Measurements from ENCODE around the gene EHF. TPM values are rescaled to one million over a fixed set of nuclear protein-coding genes. Genes with fewer than 3 reads are reported as not detected.

EHF gene
- total and polyA plus RNA-seq, 5 donors = 0.14 to 0.47 (median 0.20) TPM

DNA sequence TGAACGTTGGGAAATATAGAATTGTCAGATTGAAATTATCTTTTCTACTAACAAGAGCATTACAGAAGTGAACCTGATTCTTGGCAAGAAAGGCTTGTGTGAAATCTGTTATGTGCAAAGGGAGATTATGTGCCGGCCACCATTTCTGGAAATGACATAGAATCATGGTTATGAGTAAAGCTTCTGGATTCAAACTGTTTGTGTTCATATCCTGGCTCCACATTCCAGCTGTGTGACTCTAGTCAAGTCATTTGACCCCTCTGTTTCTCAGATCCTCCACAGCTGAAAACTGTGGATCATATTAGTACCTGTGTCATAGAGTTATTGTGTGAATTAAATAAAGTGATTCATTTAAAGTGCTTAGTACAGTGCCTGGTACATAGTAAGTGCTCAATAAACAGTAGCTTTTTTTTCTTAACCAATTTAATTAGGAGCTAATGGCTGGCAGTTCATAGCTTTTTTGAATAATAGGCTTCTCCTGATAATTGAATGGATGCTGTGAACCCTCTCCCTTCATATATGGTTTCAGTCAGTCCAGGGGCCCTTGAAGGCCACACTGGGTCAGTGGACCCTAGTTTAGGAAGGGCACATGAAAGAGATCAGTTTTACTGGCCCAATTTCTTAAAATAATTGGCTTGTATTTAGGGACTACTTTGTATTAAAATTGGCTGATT, 34.6 kb downstream of the EHF start:
- DNase-seq (no peak), ATAC-seq (peak in 1 of 2 donors; percentile 28)
- no peak overlapping the region for H3K4me3 ChIP-seq (ENCODE audit: low read length)
- H3K27me3 ChIP-seq (ENCODE audit: control insufficient read depth, insufficient read depth) = no peaks in the 10 kb centered on the region
- H3K27ac ChIP-seq (ENCODE audit: low read length) = no peak overlapping the region
- intact Hi-C loops (cut with DNase I) = no loop called here
- peaks cover 2% of the 10 kb centered on the region for H3K4me1 ChIP-seq (ENCODE audit: control insufficient read depth, insufficient read depth, low read length)
- H3K9me3 ChIP-seq (ENCODE audit: control insufficient read depth, low read length) = no peaks in the 10 kb centered on the region
- WGBS = 45% methylated on average over 2 of the region's 2 CpGs

DNA sequence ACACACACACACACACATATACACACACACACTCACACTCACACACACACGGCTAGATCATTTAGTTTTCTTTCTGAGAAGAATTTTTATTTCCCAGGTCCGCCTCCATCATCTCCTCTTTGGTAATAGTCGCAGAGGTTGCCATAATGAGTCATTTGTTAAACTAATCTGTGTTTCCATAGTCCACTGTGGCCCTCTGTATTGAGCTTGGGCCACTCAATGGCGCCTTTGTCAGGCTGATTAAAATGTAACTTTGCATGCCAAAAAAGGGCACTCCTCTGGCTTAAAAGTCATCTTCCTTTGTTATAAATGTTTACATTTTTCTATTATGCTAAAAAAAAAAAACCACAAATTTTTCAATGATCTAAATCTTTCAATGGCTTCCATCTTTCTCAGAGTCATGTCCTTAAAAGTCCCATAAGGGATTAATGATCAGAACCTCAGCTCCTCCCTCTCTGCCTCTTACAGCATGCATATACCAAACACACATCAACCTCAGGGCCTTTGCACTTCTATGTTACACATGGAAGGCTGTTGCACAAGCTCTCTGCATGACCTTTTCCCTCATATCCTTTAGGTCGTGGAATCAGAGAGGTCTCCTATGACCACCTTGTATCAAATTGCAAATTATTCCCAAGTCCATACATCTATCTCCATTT, 35.3 kb downstream of the EHF start:
- Histone ChIP-seq H3K27ac (ENCODE audit: low read length) (no peak overlapping the region), H3K4me3 (ENCODE audit: low read length) (no peak overlapping the region), H3K4me1 (ENCODE audit: control insufficient read depth, insufficient read depth, low read length) (peaks cover 2% of the 10 kb centered on the region), H3K27me3 (ENCODE audit: control insufficient read depth, insufficient read depth) (no peaks in the 10 kb centered on the region), H3K9me3 (ENCODE audit: control insufficient read depth, low read length) (no peaks in the 10 kb centered on the region)
- no peak for DNase-seq
- ATAC-seq = peak in 1 of 2 donors; percentile 29
- WGBS = 81% methylated on average over 5 of the region's 5 CpGs
- intact Hi-C loops (cut with DNase I) = no loop called here

DNA sequence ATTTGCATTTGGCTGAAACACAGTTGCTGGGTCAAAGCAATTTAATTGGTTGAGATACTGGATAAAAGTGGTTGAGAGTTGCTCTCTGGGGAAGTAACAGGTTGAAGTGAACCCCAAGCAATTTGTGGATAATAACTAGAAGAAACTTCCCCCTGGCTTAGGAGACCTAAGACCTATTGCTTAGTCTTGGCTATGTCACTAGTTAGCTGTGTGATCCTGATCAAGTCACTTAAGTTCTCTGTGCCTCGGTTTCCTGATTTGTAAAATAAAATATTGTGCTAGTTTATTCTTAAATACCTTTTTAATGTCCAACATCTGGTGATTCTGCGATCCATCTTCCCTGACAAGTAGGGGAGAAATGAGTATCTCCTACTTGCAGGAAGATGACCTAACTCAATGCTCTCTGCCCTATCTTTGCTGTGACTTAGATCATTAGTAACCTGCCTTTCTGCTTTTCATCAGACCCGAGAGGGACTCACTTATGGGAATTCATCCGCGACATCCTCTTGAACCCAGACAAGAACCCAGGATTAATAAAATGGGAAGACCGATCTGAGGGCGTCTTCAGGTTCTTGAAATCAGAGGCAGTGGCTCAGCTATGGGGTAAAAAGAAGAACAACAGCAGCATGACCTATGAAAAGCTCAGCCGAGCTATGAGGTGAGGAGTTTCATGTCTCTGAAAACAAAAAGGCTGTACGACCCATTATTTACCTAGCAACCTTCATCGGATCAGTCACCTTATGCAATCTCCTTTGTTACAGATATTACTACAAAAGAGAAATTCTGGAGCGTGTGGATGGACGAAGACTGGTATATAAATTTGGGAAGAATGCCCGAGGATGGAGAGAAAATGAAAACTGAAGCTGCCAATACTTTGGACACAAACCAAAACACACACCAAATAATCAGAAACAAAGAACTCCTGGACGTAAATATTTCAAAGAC, 37.5 kb downstream of the EHF start:
- Histone ChIP-seq H3K4me3 (ENCODE audit: low read length) (no peak overlapping the region), H3K27ac (ENCODE audit: low read length) (no peak overlapping the region), H3K9me3 (ENCODE audit: control insufficient read depth, low read length) (no peaks in the 10 kb centered on the region), H3K27me3 (ENCODE audit: control insufficient read depth, insufficient read depth) (no peaks in the 10 kb centered on the region), H3K4me1 (ENCODE audit: control insufficient read depth, insufficient read depth, low read length) (peaks cover 2% of the 10 kb centered on the region)
- ATAC-seq = no peak
- no peak for DNase-seq
- 77% methylated on average over 14 of the region's 14 CpGs for WGBS
- intact Hi-C loops (cut with DNase I) = no loop called here

DNA sequence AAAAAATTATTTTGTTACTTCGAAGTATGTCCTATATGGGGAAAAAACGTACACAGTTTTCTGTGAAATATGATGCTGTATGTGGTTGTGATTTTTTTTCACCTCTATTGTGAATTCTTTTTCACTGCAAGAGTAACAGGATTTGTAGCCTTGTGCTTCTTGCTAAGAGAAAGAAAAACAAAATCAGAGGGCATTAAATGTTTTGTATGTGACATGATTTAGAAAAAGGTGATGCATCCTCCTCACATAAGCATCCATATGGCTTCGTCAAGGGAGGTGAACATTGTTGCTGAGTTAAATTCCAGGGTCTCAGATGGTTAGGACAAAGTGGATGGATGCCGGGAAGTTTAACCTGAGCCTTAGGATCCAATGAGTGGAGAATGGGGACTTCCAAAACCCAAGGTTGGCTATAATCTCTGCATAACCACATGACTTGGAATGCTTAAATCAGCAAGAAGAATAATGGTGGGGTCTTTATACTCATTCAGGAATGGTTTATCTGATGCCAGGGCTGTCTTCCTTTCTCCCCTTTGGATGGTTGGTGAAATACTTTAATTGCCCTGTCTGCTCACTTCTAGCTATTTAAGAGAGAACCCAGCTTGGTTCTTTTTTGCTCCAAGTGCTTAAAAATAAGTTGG, 38.3 kb downstream of the EHF start:
- intact Hi-C loops (cut with DNase I) = no loop called here
- ATAC-seq (no peak), DNase-seq (no peak)
- H3K9me3 ChIP-seq (ENCODE audit: control insufficient read depth, low read length) = no peaks in the 10 kb centered on the region
- no peak overlapping the region for H3K27ac ChIP-seq (ENCODE audit: low read length)
- H3K4me1 ChIP-seq (ENCODE audit: control insufficient read depth, insufficient read depth, low read length) = no peaks in the 10 kb centered on the region
- WGBS = 88% methylated on average over 4 of the region's 4 CpGs
- no peaks in the 10 kb centered on the region for H3K27me3 ChIP-seq (ENCODE audit: control insufficient read depth, insufficient read depth)
- H3K4me3 ChIP-seq (ENCODE audit: low read length) = no peak overlapping the region

DNA sequence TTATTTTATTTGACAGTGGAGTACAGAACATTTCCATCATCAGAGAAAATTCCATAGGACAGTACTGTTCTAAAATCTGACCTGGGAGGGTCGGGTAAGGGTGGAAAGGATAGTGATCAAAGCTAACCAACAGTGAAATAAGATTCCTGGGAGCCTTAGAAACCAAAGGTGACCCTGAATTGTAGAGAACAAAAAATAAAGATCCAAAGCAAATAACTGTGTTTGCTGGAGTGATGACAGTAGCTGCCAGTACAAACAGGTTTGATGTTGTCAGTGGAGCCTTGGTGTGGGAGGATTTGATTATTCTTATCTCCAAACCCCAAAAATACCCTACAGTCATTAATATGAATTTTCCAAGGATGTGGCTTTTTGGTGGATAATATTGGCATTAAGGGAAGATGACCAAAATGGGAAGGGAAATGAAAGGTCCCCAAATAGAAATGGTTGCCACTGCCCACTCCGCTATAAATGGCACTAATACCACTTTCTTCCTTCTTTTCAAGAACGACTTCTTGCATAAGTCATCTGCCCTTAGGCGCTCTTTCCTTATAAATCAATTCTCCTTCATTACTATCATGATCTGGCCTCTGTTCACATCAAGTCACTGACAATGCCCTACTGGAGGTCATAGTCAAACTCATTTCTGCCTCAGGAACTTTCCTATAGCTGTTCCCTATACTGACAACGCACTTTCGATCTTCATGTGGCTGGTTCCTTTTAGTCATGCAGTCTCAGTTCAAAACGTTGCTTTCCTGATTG, 44.4 kb downstream of the EHF start:
- H3K27me3 ChIP-seq (ENCODE audit: control insufficient read depth, insufficient read depth) = no peaks in the 10 kb centered on the region
- intact Hi-C loops (cut with DNase I) = no loop called here
- DNase-seq = no peak
- no peak overlapping the region for H3K4me3 ChIP-seq (ENCODE audit: low read length)
- H3K9me3 ChIP-seq (ENCODE audit: control insufficient read depth, low read length) = no peaks in the 10 kb centered on the region
- peaks cover 1% of the 10 kb centered on the region for H3K4me1 ChIP-seq (ENCODE audit: control insufficient read depth, insufficient read depth, low read length)
- H3K27ac ChIP-seq (ENCODE audit: low read length) = no peak overlapping the region
- 74% methylated on average over 7 of the region's 7 CpGs for WGBS
- ATAC-seq = no peak

DNA sequence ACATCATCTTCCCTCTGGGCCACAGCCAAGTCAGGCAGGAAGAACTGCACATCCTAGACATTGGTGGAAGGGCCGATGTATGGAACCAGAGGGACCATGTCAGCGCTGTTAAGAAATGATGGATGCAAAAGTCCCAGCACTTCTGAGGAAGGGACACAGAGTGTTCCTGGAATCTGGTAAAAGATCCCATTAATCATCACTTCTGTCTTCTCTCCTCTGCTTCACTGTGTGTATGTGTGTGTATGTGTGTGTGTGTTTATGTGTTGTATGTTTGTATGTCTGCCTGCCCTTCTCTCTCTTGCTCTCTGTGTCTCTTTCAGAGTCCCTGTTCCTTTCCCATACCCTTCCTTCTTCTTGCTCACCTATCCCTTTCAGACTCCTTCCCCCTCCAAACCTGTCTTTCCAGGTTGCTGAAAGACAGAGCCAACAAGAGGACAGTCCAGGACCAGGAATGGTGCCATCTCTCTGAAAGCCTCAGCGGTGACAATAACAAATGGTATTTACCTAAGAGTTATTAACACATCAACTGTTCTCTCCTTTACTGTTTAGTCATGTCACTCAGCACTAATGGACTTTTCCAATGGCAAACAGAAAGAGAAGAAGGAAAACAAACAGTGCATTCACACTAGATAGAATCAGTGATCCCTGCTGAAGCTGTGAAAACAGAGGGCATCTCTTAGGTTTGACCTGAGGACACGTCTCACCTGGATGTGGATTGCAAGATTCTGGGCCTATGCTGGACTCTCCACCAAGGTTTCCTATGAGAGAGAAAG, 47.1 kb downstream of the EHF start:
- Histone ChIP-seq H3K4me1 (ENCODE audit: control insufficient read depth, insufficient read depth, low read length) (peaks cover 1% of the 10 kb centered on the region), H3K27me3 (ENCODE audit: control insufficient read depth, insufficient read depth) (no peaks in the 10 kb centered on the region), H3K4me3 (ENCODE audit: low read length) (no peak overlapping the region), H3K27ac (ENCODE audit: low read length) (no peak overlapping the region), H3K9me3 (ENCODE audit: control insufficient read depth, low read length) (no peaks in the 10 kb centered on the region)
- intact Hi-C loops (cut with DNase I) = no loop called here
- 73% methylated on average over 4 of the region's 4 CpGs for WGBS
- DNase-seq (no peak), ATAC-seq (no peak)

DNA sequence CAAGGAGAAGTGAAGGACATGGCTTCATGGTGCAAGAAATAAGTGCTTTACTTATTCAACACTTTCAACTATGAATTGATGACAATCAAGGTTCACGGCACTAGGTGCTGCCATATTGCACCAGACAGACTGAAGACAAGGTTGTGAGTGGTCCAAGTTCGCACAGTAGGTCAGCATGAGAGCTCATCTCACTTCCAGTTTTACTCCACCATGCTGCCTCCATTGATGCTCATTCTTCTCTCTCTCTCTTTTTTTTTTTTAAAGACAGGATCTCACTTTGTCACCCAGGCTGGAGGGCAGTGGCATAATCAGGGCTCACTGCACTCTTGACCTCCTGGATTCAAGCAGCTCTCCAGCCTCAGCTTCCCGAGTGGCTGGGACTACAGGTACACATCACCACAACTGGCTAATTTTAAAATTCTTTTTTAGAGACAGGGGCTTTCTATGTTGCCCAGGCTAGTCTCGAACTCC, 47.7 kb downstream of the EHF start:
- WGBS = 85% methylated on average over 4 of the region's 4 CpGs
- Histone ChIP-seq H3K27ac (ENCODE audit: low read length) (no peak overlapping the region), H3K4me3 (ENCODE audit: low read length) (no peak overlapping the region), H3K9me3 (ENCODE audit: control insufficient read depth, low read length) (no peaks in the 10 kb centered on the region), H3K27me3 (ENCODE audit: control insufficient read depth, insufficient read depth) (no peaks in the 10 kb centered on the region), H3K4me1 (ENCODE audit: control insufficient read depth, insufficient read depth, low read length) (peaks cover 1% of the 10 kb centered on the region)
- ATAC-seq = no peak
- intact Hi-C loops (cut with DNase I) = no loop called here
- DNase-seq = no peak

DNA sequence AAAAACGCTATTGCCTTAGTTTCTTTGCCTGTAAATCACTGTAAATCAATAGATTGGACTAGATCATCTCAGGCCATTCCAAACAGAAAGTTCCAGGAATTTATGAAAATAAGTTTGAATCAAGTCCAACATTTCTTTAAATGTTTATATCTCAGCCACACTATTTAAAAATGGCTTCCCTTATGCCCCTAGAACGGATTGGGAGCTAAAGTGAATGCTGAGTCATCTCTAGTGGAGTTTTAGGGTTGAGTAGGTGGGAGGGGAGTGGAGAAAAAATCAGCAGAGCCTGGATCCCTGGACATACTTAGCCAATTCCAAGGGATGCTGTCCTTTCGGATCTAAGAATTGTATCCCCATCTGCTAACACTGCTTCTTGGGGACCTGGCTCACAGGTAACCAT, 48.6 kb downstream of the EHF start:
- no peak overlapping the region for H3K27ac ChIP-seq (ENCODE audit: low read length)
- no peak for DNase-seq
- 79% methylated on average over 3 of the region's 3 CpGs for WGBS
- H3K4me3 ChIP-seq (ENCODE audit: low read length) = no peak overlapping the region
- no peaks in the 10 kb centered on the region for H3K27me3 ChIP-seq (ENCODE audit: control insufficient read depth, insufficient read depth)
- no peaks in the 10 kb centered on the region for H3K9me3 ChIP-seq (ENCODE audit: control insufficient read depth, low read length)
- intact Hi-C loops (cut with DNase I) = no loop called here
- H3K4me1 ChIP-seq (ENCODE audit: control insufficient read depth, insufficient read depth, low read length) = peaks cover 1% of the 10 kb centered on the region
- no peak for ATAC-seq

DNA sequence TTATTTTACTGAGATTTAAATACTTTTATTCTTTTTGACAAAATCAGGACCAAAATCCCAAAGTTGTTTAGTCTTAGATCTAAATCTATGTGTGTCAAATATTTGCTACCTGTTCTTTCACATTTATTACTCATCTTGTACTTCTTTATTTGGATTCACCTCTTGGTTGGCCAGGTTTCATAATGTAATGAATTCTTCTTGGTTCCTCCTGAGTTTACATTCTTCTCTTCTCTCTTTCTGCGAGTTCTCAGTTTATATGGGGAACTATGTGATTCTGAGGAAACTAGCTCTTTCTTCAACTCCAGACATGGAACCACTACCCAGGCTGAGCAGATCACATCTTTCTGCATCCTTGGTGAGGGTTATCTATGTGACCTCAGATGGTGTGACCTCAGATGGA, 50.2 kb downstream of the EHF start:
- no peak for DNase-seq
- peaks cover 1% of the 10 kb centered on the region for H3K4me1 ChIP-seq (ENCODE audit: control insufficient read depth, insufficient read depth, low read length)
- no peak overlapping the region for H3K27ac ChIP-seq (ENCODE audit: low read length)

DNA sequence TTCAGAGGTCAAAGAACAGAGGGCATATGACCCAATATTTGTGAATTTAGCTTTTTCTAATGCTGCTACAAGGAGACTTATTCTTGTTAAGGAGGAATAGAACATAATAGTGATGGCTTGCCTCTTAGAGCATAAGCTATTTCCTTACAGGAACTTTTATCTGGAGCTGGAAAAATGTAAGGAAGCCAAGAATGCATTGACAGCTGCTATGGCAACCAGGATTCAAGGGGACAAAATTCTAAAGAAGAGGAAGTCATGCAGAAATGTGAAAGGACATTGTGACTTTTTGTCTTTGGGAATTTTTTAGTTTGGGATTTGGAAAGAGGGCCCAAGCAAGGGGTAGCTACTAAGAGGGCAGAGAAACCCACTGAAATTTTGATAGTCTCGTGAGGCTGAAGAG, 51.1 kb downstream of the EHF start:
- no peak for DNase-seq
- H3K9me3 ChIP-seq (ENCODE audit: control insufficient read depth, low read length) = no peaks in the 10 kb centered on the region
- H3K4me3 ChIP-seq (ENCODE audit: low read length) = no peak overlapping the region
- peaks cover 1% of the 10 kb centered on the region for H3K4me1 ChIP-seq (ENCODE audit: control insufficient read depth, insufficient read depth, low read length)
- ATAC-seq = no peak
- H3K27ac ChIP-seq (ENCODE audit: low read length) = no peak overlapping the region
- intact Hi-C loops (cut with DNase I) = no loop called here
- H3K27me3 ChIP-seq (ENCODE audit: control insufficient read depth, insufficient read depth) = no peaks in the 10 kb centered on the region
- WGBS = 43% methylated on average over 1 of the region's 1 CpG

More for the DNA sequence above, 50.2 kb downstream of the EHF start:
- 80% methylated on average over 1 of the region's 1 CpG for WGBS
- no peak for ATAC-seq
- intact Hi-C loops (cut with DNase I) = no loop called here
- Histone ChIP-seq H3K9me3 (ENCODE audit: control insufficient read depth, low read length) (no peaks in the 10 kb centered on the region), H3K27me3 (ENCODE audit: control insufficient read depth, insufficient read depth) (no peaks in the 10 kb centered on the region), H3K4me3 (ENCODE audit: low read length) (no peak overlapping the region)

All from right cardiac atrium (tissue), 5 donors.